GM13977 (cell line): ENCODE data around the gene POGK.

ENCODE experiments used
- DNase-seq: peaks from one replicate; pipeline ENCODE4 v3.0.0; 2012; ENCODE audit warnings: low spot score
- in situ Hi-C: fragments of 300-500 bp; cut with MboI; formaldehyde crosslinking; loops from one replicate; pipeline ENCODE4 v1.12.0; 2022; ENCODE audit warnings: low sequenced_read_pairs, low pct_unique_long_range_greater_than_20kb, mixed read lengths, inconsistent platforms; ENCODE audit not compliant: unreplicated experiment
- TF ChIP-seq, protein P1 (sequence below): IDR thresholded peaks from 2 replicates; pipeline ENCODE4 v1.5.1; 2012; ENCODE audit warnings: mild to moderate bottlenecking, control low read depth; ENCODE audit not compliant: insufficient read depth; ENCODE audit errors: extremely low read depth, missing control alignments

POGK gene

DNA sequence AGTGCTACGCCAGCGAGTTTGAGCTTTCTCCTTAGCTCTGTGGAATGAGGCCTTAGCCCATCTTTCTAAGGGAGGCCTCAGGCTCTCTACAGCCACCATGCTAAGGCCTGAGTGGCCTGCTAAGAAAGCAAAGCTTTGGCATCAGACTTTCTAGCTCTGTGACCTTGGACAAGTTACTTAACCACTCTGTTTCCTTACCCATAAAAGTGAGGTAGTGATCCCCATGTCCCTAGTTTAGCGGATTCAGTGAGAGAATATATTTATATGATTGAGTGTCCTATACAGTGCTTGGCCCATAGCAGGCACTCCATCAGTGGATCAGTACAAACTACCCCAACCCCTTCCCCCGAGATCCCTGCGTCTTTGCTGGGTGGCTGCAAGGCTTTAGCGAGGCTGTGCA, 4.0 kb downstream of the POGK start:
- DNase-seq: no peak
- TF ChIP-seq, protein P1, sequence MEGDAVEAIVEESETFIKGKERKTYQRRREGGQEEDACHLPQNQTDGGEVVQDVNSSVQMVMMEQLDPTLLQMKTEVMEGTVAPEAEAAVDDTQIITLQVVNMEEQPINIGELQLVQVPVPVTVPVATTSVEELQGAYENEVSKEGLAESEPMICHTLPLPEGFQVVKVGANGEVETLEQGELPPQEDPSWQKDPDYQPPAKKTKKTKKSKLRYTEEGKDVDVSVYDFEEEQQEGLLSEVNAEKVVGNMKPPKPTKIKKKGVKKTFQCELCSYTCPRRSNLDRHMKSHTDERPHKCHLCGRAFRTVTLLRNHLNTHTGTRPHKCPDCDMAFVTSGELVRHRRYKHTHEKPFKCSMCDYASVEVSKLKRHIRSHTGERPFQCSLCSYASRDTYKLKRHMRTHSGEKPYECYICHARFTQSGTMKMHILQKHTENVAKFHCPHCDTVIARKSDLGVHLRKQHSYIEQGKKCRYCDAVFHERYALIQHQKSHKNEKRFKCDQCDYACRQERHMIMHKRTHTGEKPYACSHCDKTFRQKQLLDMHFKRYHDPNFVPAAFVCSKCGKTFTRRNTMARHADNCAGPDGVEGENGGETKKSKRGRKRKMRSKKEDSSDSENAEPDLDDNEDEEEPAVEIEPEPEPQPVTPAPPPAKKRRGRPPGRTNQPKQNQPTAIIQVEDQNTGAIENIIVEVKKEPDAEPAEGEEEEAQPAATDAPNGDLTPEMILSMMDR: no peak
- in situ Hi-C loops: no loop called here

DNA sequence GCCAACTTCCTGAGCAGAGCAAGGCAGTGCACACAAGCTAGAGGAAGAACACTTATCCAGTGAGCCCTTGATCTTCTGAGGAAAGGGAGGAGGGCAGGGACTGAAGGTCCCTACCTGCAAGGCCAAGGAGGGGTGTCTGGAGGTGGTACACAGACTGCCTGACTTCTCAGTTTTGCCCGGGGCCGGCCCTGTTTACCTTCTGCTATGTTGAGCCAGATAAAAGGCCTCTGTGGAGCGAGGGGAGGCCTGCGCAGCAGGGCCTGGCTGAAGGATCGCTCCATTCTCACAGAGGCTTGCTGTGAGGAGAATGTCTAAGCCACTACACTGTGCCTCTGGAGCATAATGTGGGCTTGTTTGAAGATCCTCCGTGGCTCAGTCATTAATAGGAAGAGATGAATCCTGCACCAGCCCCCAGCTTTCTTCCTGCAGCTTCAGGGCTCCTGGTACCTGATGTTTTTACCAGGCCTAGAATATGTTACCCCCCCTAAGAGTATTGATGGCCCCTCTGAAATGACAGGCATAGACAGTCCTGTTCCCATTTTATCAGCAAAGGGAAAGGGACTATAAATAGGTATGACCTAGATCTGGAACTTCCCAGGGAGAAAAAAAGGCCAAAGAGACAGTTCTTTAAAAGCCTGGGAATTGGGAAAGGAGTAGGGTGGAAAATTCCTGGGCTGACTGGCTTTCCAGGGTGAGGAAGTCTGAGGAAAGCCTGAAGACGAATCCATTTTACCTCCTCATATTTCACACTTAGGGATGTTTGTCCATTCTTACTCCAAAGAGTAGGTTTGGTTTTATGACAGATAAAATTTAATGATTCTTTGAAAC, 4.7 kb downstream of the POGK start:
- DNase-seq: no peak
- in situ Hi-C loops: no loop called here
- TF ChIP-seq, protein P1: no peak

DNA sequence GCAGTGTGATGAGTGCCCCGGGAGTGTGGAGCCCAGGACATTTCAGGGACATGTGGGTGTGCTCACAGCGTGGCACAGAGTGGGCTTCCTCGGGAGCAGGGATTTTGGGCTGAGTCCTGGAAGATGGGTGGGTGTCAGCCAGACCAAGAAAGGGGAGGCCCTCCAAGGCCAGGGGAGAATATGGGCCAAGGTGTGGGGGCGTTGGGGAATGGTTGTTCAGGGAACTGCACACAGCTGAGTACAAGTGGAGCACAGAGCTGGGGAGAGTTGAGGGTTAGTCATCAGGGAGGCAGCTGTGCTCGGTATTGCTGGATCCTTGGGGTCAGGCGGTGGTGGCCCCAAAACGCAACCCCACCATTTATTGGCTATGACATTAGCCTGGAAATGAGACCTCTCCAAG, 5.5 kb downstream of the POGK start:
- DNase-seq: no peak
- TF ChIP-seq, protein P1: no peak
- in situ Hi-C loops: no loop called here

GRCh38 chr1:166848193-166848592, 8.9 kb downstream of the POGK start:
- in situ Hi-C loops: no loop called here

GRCh38 chr1:166849135-166849534, 9.9 kb downstream of the POGK start:
- TF ChIP-seq, protein P1: no peak
- no peak for DNase-seq
- in situ Hi-C loops: no loop called here

More at GRCh38 chr1:166848193-166848592, 8.9 kb downstream of the POGK start:
- DNase-seq: no peak
- TF ChIP-seq, protein P1: no peak

DNA sequence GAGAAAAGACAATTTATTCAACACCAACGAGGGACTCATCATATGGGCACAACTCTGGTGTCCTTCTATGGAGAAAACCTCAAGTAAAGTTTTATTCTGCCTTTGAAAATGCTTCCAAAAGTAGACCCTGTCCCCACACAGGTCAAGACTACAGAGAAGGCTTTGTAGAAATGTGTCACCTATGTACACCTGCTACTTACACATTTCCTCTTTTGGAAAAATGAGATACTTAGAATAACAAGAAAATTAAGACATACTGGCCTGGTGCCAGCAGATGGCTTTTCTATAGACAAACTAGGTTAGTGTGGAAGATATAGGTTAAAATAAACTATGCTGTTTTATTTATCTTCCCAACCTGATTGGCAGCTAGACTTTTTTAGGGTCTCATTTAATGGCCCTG, 13.6 kb downstream of the POGK start:
- in situ Hi-C loops: no loop called here
- no peak for DNase-seq
- TF ChIP-seq, protein P1: no peak

- in situ Hi-C loops: no loop called here
- TF ChIP-seq, protein P1: no peak
- DNase-seq: no peak
These were observed 16.3 kb downstream of the POGK start for GRCh38 chr1:166855558-166855957.
